ENCODE measurements around the gene GNAI1.

The GNAI1 gene

GRCh38 chr7:80182630-80183276, 48.1 kb downstream of the GNAI1 start:
- Histone ChIP-seq H3F3A (ENCODE audit: control insufficient read depth, insufficient read depth) (no peaks in the 10 kb centered on the region), H3K27me3 (ENCODE audit: control insufficient read depth, low read length) (no peaks in the 10 kb centered on the region), H3K4me2 (ENCODE audit: low read length) (no peak overlapping the region), H3K4me3 (ENCODE audit: low read length) (no peak overlapping the region), H4K20me1 (ENCODE audit: control insufficient read depth, insufficient read depth, low read depth, low read length) (no peaks in the 10 kb centered on the region), H3K9me3 (ENCODE audit: control insufficient read depth, insufficient read depth, low read length) (no peaks in the 10 kb centered on the region), H3K27ac (ENCODE audit: low read depth, low read length) (no peak overlapping the region), H3K36me3 (ENCODE audit: control insufficient read depth, low read length) (no peaks in the 10 kb centered on the region), H3K4me1 (ENCODE audit: control insufficient read depth, low read length) (no peaks in the 10 kb centered on the region), H3K9me2 (replicated peaks; ENCODE audit: control insufficient read depth, low read length) (no peaks in the 10 kb centered on the region), H3K79me2 (ENCODE audit: control insufficient read depth, low read length) (no peaks in the 10 kb centered on the region)
- TF ChIP-seq EZH2phosphoT487 (IDR thresholded peaks at IDR 0.05; ENCODE audit: borderline replicate concordance, low read length) (no peak), CTCF (IDR thresholded peaks at IDR 0.05; ENCODE audit: low read depth, low read length, poor library complexity, severe bottlenecking) (no peak)

GRCh38 chr7:80183351-80183750, 48.7 kb downstream of the GNAI1 start:
- H3K9me3 ChIP-seq (ENCODE audit: control insufficient read depth, insufficient read depth, low read length): no peaks in the 10 kb centered on the region
- H3K79me2 ChIP-seq (ENCODE audit: control insufficient read depth, low read length): no peaks in the 10 kb centered on the region
- H3K36me3 ChIP-seq (ENCODE audit: control insufficient read depth, low read length): no peaks in the 10 kb centered on the region
- H3K4me1 ChIP-seq (ENCODE audit: control insufficient read depth, low read length): no peaks in the 10 kb centered on the region
- no peaks in the 10 kb centered on the region for H3K27me3 ChIP-seq (ENCODE audit: control insufficient read depth, low read length)
- no peak overlapping the region for H3K27ac ChIP-seq (ENCODE audit: low read depth, low read length)
- TF ChIP-seq EZH2phosphoT487 (IDR thresholded peaks at IDR 0.05; ENCODE audit: borderline replicate concordance, low read length): no peak
- TF ChIP-seq CTCF (IDR thresholded peaks at IDR 0.05; ENCODE audit: low read depth, low read length, poor library complexity, severe bottlenecking): no peak
- no peaks in the 10 kb centered on the region for H3K9me2 ChIP-seq (replicated peaks; ENCODE audit: control insufficient read depth, low read length)
- H3K4me3 ChIP-seq (ENCODE audit: low read length): no peak overlapping the region
- no peaks in the 10 kb centered on the region for H3F3A ChIP-seq (ENCODE audit: control insufficient read depth, insufficient read depth)
- H4K20me1 ChIP-seq (ENCODE audit: control insufficient read depth, insufficient read depth, low read depth, low read length): no peaks in the 10 kb centered on the region
- H3K4me2 ChIP-seq (ENCODE audit: low read length): no peak overlapping the region

- no peaks in the 10 kb centered on the region for H3K9me2 ChIP-seq (replicated peaks; ENCODE audit: control insufficient read depth, low read length)
- H3K4me2 ChIP-seq (ENCODE audit: low read length): no peak overlapping the region
- TF ChIP-seq CTCF (IDR thresholded peaks at IDR 0.05; ENCODE audit: low read depth, low read length, poor library complexity, severe bottlenecking) (no peak), EZH2phosphoT487 (IDR thresholded peaks at IDR 0.05; ENCODE audit: borderline replicate concordance, low read length) (no peak)
- H3K4me3 ChIP-seq (ENCODE audit: low read length): no peak overlapping the region
- H3K9me3 ChIP-seq (ENCODE audit: control insufficient read depth, insufficient read depth, low read length): no peaks in the 10 kb centered on the region
- H3K4me1 ChIP-seq (ENCODE audit: control insufficient read depth, low read length): no peaks in the 10 kb centered on the region
- H3K27ac ChIP-seq (ENCODE audit: low read depth, low read length): no peak overlapping the region
- no peaks in the 10 kb centered on the region for H4K20me1 ChIP-seq (ENCODE audit: control insufficient read depth, insufficient read depth, low read depth, low read length)
- H3K27me3 ChIP-seq (ENCODE audit: control insufficient read depth, low read length): no peaks in the 10 kb centered on the region
- H3F3A ChIP-seq (ENCODE audit: control insufficient read depth, insufficient read depth): no peaks in the 10 kb centered on the region
- H3K79me2 ChIP-seq (ENCODE audit: control insufficient read depth, low read length): no peaks in the 10 kb centered on the region
- H3K36me3 ChIP-seq (ENCODE audit: control insufficient read depth, low read length): no peaks in the 10 kb centered on the region
These were observed 49.5 kb downstream of the GNAI1 start for GRCh38 chr7:80183900-80184685.
